HepG2 (cell line): ENCODE measurements around the gene GPS1. TPM values are rescaled to one million over a fixed set of nuclear protein-coding genes. Genes with fewer than 3 reads are reported as not detected.

Experiments
- ATF7-NPFF ChIP-seq: sonication (generic); formaldehyde crosslinking; IDR thresholded peaks from 2 replicates; pipeline ENCODE4 v1.8.1; 2023; ENCODE audit warnings: mild to moderate bottlenecking, low read depth, missing genetic modification reagents, moderate library complexity
- BORCS8-MEF2B ChIP-seq: sonication (generic); formaldehyde crosslinking; IDR thresholded peaks from 2 replicates; pipeline ENCODE4 v1.8.0; 2022; ENCODE audit warnings: mild to moderate bottlenecking, missing genetic modification reagents
- CHD4 ChIP-seq: fragments of 200-600 bp; sonication (generic); IDR thresholded peaks from 2 replicates; pipeline ENCODE4 v1.7.0; 2017; ENCODE audit warnings: mild to moderate bottlenecking, low read length, borderline replicate concordance
- DR1 ChIP-seq: sonication (generic); formaldehyde crosslinking; IDR thresholded peaks from 2 replicates; pipeline ENCODE4 v1.8.0; 2021; ENCODE audit warnings: mild to moderate bottlenecking, missing genetic modification reagents, inconsistent platforms
- ELF3 ChIP-seq: IDR thresholded peaks from 2 replicates; pipeline ENCODE4 v1.6.1; 2016; ENCODE audit warnings: missing genetic modification reagents, missing compliant biosample characterization
- FOXP1 ChIP-seq, 2 experiments: fragments of 450-650 bp in 1 of 2; IDR thresholded peaks; 2 replicates each; pipeline ENCODE4 v1.6.1; 2017 to 2018; ENCODE audit warnings: antibody characterized with exemption in 1 of 2
- GFI1 ChIP-seq: sonication (generic); formaldehyde crosslinking; IDR thresholded peaks from 2 replicates; pipeline ENCODE4 v1.5.0; 2020; ENCODE audit warnings: missing genetic modification reagents, mild to moderate bottlenecking, borderline replicate concordance
- GZF1 ChIP-seq: sonication (generic); formaldehyde crosslinking; IDR thresholded peaks from 2 replicates; pipeline ENCODE4 v1.5.1; 2020; ENCODE audit warnings: mild to moderate bottlenecking, missing genetic modification reagents
- HDAC1 ChIP-seq: sonication (generic); formaldehyde crosslinking; IDR thresholded peaks from 2 replicates; pipeline ENCODE4 v1.5.1; 2020; ENCODE audit warnings: mild to moderate bottlenecking, missing genetic modification reagents
- HDAC6 ChIP-seq: fragments of 200-600 bp; sonication (generic); IDR thresholded peaks from 2 replicates; pipeline ENCODE4 v1.7.0; 2017; ENCODE audit warnings: mild to moderate bottlenecking, antibody characterized with exemption, low read length, low read depth
- IKZF4 ChIP-seq: sonication (generic); formaldehyde crosslinking; IDR thresholded peaks from 2 replicates; pipeline ENCODE4 v1.5.1; 2020; ENCODE audit warnings: borderline replicate concordance, mild to moderate bottlenecking, low read depth, missing genetic modification reagents; ENCODE audit errors: not compliant biosample characterization
- LBX2 ChIP-seq: sonication (generic); formaldehyde crosslinking; IDR thresholded peaks from 2 replicates; pipeline ENCODE4 v1.5.0; 2020; ENCODE audit warnings: missing genetic modification reagents, mild to moderate bottlenecking, borderline replicate concordance
- MBNL3 ChIP-seq: fragments of 250-450 bp; sonication (Bioruptor Pico); conservative IDR thresholded peaks from 2 replicates; pipeline ENCODE4 v1.8.0; 2022; ENCODE audit warnings: mild to moderate bottlenecking, inconsistent platforms
- MTF1 ChIP-seq: sonication (generic); formaldehyde crosslinking; IDR thresholded peaks from 2 replicates; pipeline ENCODE4 v1.5.0; 2020; ENCODE audit warnings: missing genetic modification reagents
- NBN ChIP-seq: fragments of 450-650 bp; conservative IDR thresholded peaks from 2 replicates; pipeline ENCODE4 v1.6.1; 2017
- PCBP2 ChIP-seq: fragments of 200-400 bp; formaldehyde crosslinking; optimal IDR thresholded peaks from 2 replicates; pipeline ENCODE3; 2018; ENCODE audit warnings: low read length, low read depth; ENCODE audit not compliant: poor library complexity, severe bottlenecking
- POLR2A ChIP-seq, 2 experiments: IDR thresholded peaks; 2 replicates each; pipeline ENCODE4 v1.6.1; 2011; ENCODE audit warnings: low read depth in 2 of 2, low read length in 2 of 2, mild to moderate bottlenecking in 1 of 2, moderate library complexity in 1 of 2; ENCODE audit not compliant: insufficient read depth in 1 of 2
- RBM22 ChIP-seq: fragments of 200-400 bp; formaldehyde crosslinking; optimal IDR thresholded peaks from 2 replicates; pipeline ENCODE3; 2017; ENCODE audit warnings: mild to moderate bottlenecking, low read length, moderate library complexity
- RFX5 ChIP-seq: IDR thresholded peaks from 2 replicates; pipeline ENCODE4 v1.6.1; 2011; ENCODE audit warnings: low read depth, low read length, improper control_type of control experiment
- SALL2 ChIP-seq: sonication (generic); formaldehyde crosslinking; IDR thresholded peaks from 2 replicates; pipeline ENCODE4 v1.8.1; 2023; ENCODE audit warnings: mild to moderate bottlenecking, missing genetic modification reagents, inconsistent platforms
- TBX2 ChIP-seq: sonication (generic); formaldehyde crosslinking; IDR thresholded peaks from 2 replicates; pipeline ENCODE4 v1.5.0; 2020; ENCODE audit warnings: missing genetic modification reagents, mild to moderate bottlenecking, borderline replicate concordance
- ZBTB20 ChIP-seq: sonication (generic); formaldehyde crosslinking; IDR thresholded peaks from 2 replicates; pipeline ENCODE4 v1.8.1; 2023; ENCODE audit warnings: missing genetic modification reagents, low read depth, mild to moderate bottlenecking, borderline replicate concordance
- ZFP62 ChIP-seq: sonication (generic); formaldehyde crosslinking; IDR thresholded peaks from 2 replicates; pipeline ENCODE4 v1.4.0; 2020; ENCODE audit warnings: missing genetic modification reagents
- ZFYVE20 ChIP-seq: sonication (generic); formaldehyde crosslinking; IDR thresholded peaks from 2 replicates; pipeline ENCODE4 v1.8.0; 2023; ENCODE audit warnings: low read depth, mild to moderate bottlenecking, moderate library complexity, missing genetic modification reagents, borderline replicate concordance
- ZNF260 ChIP-seq: sonication (generic); formaldehyde crosslinking; IDR thresholded peaks from 2 replicates; pipeline ENCODE4 v1.4.0; 2020; ENCODE audit warnings: missing genetic modification reagents, low read depth, mild to moderate bottlenecking, borderline replicate concordance
- ZNF282 ChIP-seq: fragments of 450-650 bp; IDR thresholded peaks from 2 replicates; pipeline ENCODE4 v1.6.1; 2018; ENCODE audit not compliant: partially characterized antibody
- ZNF383 ChIP-seq: sonication (generic); formaldehyde crosslinking; IDR thresholded peaks from 2 replicates; pipeline ENCODE4 v1.4.0; 2020; ENCODE audit warnings: missing genetic modification reagents, mild to moderate bottlenecking, borderline replicate concordance
- ZNF430 ChIP-seq: sonication (generic); formaldehyde crosslinking; IDR thresholded peaks from 2 replicates; pipeline ENCODE4 v1.9.0; 2021; ENCODE audit warnings: mild to moderate bottlenecking, missing genetic modification reagents
- ZNF546 ChIP-seq: sonication (generic); formaldehyde crosslinking; conservative IDR thresholded peaks from 2 replicates; pipeline ENCODE4 v1.8.1; 2023; ENCODE audit warnings: mild to moderate bottlenecking, missing genetic modification reagents
- ZNF614 ChIP-seq: IDR thresholded peaks from 2 replicates; pipeline ENCODE4 v1.6.1; 2018; ENCODE audit warnings: missing biosample characterization, missing genetic modification reagents, inconsistent platforms, borderline replicate concordance
- ZNF629 ChIP-seq: sonication (generic); formaldehyde crosslinking; conservative IDR thresholded peaks from 2 replicates; pipeline ENCODE4 v1.5.0; 2020; ENCODE audit warnings: missing genetic modification reagents
- polyA plus RNA-seq, 8 experiments: library from polyadenylated mRNA; depleted of rRNA in 3 of 8; stranded (reverse) in 7 of 8; unstranded in 1 of 8; fragments of >200 nt; fragmentation: Illumina TruSeq in 4 of 8; extraction: Trizol in 4 of 8; gene quantifications; 2 replicates each; pipeline versions ENCODE4 v1.2.1 to v1.2.3, GENCODE V29; 2011 to 2016; ENCODE audit warnings: low read depth in 4 of 8, missing spikeins in 1 of 8, mixed read lengths in 1 of 8; ENCODE audit not compliant: insufficient read depth in 1 of 8
- total RNA-seq, 5 experiments: library from RNA; depleted of rRNA; stranded (reverse); fragments of >200 nt; fragmentation: Illumina TruSeq; extraction: Trizol; gene quantifications; 2 replicates each; pipeline ENCODE4 v1.2.3, GENCODE V29; 2016; ENCODE audit warnings: low read depth in 1 of 5

The GPS1 gene
- total and polyA plus RNA-seq, 2 of the 13 experiments (the other 11 are each of a cell fraction or from before 2014, with no cell fraction given): 124 to 128 TPM

GRCh38 chr17:82065638-82066303, 14.1 kb downstream of the GPS1 start, which contains the start of gene DUS1L (continued):
- peak; percentile 92; the same call in 1 of the 2 replicates for TF ChIP-seq ZNF614
- 0 out of 2 replicates have a peak, but pooled peaks have one; percentile 34 for TF ChIP-seq RFX5
- peak; percentile 33; the same call in 1 of the 2 replicates for TF ChIP-seq ZNF629 (CRISPR knock-in tag)
- TF ChIP-seq ZNF546 (CRISPR knock-in tag): no peak
- peak; percentile 86; the same call in 1 of the 2 replicates for TF ChIP-seq BORCS8-MEF2B (CRISPR knock-in tag)
- TF ChIP-seq ZBTB20 (CRISPR knock-in tag): no peak
- no peak for TF ChIP-seq ZNF260 (CRISPR knock-in tag)
- peak; percentile 73 for TF ChIP-seq ELF3 (CRISPR knock-in tag)
- TF ChIP-seq ZFP62 (CRISPR knock-in tag): peak; percentile 69; the same call in 1 of the 2 replicates
- TF ChIP-seq GFI1: peak; percentile 76; the same call in 1 of the 2 replicates
- TF ChIP-seq MTF1: no peak
- peak; percentile 66; the same call in 1 of the 2 replicates for TF ChIP-seq DR1
- TF ChIP-seq GZF1 (CRISPR knock-in tag): no peak
- TF ChIP-seq POLR2A (IDR thresholded peaks at IDR 0.05; ENCODE audit: insufficient read depth in 1 of 2, low read depth in 2 of 2, low read length in 2 of 2): 0 out of 4 replicates have a peak, but pooled peaks of 1 of the 2 experiments have one; percentile 38
- peak; percentile 79; the same call in 1 of the 2 replicates for TF ChIP-seq ZNF430
- no peak for TF ChIP-seq MBNL3 (CRISPR knock-in tag)
- no peak for TF ChIP-seq NBN
- 0 out of 2 replicates have a peak, but pooled peaks have one; percentile 46 for TF ChIP-seq CHD4
- TF ChIP-seq ATF7-NPFF (CRISPR knock-in tag): peak; percentile 89
- TF ChIP-seq IKZF4 (CRISPR knock-in tag): peak; percentile 93
- TF ChIP-seq HDAC6: no peak
- no peak for TF ChIP-seq PCBP2
- TF ChIP-seq ZNF282: no peak
- TF ChIP-seq ZNF383 (CRISPR knock-in tag): no peak
- peak; percentile 95 for TF ChIP-seq HDAC1 (CRISPR knock-in tag)
- TF ChIP-seq ZFYVE20 (CRISPR knock-in tag): peak; percentile 93; the same call in 1 of the 2 replicates
- peak; percentile 39 for TF ChIP-seq RBM22
- TF ChIP-seq TBX2: peak; percentile 72
- peak; percentile 57; the same call in 1 of the 2 replicates for TF ChIP-seq LBX2 (CRISPR knock-in tag)
- TF ChIP-seq FOXP1 (IDR thresholded peaks at IDR 0.05): no peak
- peak; percentile 55; the same call in 1 of the 2 replicates for TF ChIP-seq FOXP1 (CRISPR knock-in tag; IDR thresholded peaks at IDR 0.05)
- TF ChIP-seq SALL2: peak; percentile 95; the same call in 1 of the 2 replicates
